Measurements from ENCODE around the gene CAPN9. TPM values are rescaled to one million over a fixed set of nuclear protein-coding genes. Genes with fewer than 3 reads are reported as not detected.
"Not testable (repeated sequence)": the region's sequence is repeated elsewhere in the genome, so short reads cannot be mapped to it uniquely, and the experiment has no call there.

The CAPN9 gene
- total and polyA plus RNA-seq, 5 experiments from 2014 or later, result not detected

GRCh38 chr1:230754796-230755195 is 7.6 kb downstream of the CAPN9 start:
- H3K4me1 Mint-ChIP-seq, result peaks cover 0 to 8% (median 2%) of the 10 kb centered on the region in 4 donors
- no peaks in the 10 kb centered on the region for H3K36me3 Mint-ChIP-seq
- peaks cover 1 to 27% (median 17%) of the 10 kb centered on the region in 5 donors for H3K27me3 Mint-ChIP-seq
- POLR2A ChIA-PET, result no interaction called here
- no peak for ATAC-seq
- peak overlapping the region in 2 of 10 donors; percentile 59 to 77 for H3K27ac Mint-ChIP-seq
- no peaks in the 10 kb centered on the region for H3K9me3 Mint-ChIP-seq
- no peak overlapping the region for H3K4me3 Mint-ChIP-seq
- DNase-seq, result no peak

DNA sequence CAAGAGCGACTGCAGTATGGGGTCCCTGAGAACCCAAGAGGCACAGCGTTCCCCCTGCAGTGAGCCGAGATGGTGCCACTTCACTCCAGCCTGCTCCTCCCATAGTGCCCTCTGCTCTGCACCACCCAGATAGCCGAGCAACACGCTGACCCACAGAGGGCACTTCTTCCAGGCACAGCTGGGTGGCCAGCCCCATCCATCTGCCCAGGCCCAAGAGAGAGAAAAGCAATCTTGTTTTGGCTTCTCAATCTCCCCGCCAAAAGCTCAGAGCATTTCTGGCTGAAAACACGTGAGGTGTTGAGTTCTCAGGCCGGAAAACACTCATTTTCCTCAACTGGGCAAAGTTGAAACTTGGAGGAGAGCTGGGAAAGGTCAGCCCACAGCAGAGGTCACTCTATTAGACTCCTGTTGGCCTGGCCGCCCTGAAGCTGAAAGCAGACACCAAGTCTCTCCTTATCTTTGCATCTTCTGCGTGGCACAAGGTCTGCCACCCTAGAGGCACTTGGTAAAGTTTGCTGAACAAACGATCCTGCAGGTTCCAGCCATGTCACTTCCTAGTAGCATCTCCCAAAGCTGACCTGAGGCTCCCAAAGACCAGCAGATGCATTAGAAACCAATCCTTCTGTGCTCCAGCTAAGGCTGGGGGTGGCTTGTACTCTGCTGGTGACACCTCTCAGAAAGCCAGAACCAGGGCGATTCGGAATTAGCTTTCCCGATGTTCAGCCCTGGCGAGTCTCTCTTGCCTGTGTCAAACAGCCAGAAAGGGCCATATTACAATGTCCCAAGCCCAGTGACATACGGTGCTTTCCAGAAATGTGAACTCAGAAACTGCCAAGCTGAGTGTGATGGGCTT is 10.9 kb downstream of the CAPN9 start:
- H3K9me3 Mint-ChIP-seq, result no peaks in the 10 kb centered on the region
- POLR2A ChIA-PET, result no interaction called here
- DNase-seq, result no peak
- peaks cover 0 to 8% (median under 1%) of the 10 kb centered on the region in 4 donors for H3K4me1 Mint-ChIP-seq
- H3K27ac Mint-ChIP-seq, result no peak overlapping the region
- H3K36me3 Mint-ChIP-seq, result no peaks in the 10 kb centered on the region
- H3K4me3 Mint-ChIP-seq, result no peak overlapping the region
- H3K27me3 Mint-ChIP-seq, result peaks cover 8 to 43% (median 20%) of the 10 kb centered on the region in 5 donors
- no peak for ATAC-seq

DNA sequence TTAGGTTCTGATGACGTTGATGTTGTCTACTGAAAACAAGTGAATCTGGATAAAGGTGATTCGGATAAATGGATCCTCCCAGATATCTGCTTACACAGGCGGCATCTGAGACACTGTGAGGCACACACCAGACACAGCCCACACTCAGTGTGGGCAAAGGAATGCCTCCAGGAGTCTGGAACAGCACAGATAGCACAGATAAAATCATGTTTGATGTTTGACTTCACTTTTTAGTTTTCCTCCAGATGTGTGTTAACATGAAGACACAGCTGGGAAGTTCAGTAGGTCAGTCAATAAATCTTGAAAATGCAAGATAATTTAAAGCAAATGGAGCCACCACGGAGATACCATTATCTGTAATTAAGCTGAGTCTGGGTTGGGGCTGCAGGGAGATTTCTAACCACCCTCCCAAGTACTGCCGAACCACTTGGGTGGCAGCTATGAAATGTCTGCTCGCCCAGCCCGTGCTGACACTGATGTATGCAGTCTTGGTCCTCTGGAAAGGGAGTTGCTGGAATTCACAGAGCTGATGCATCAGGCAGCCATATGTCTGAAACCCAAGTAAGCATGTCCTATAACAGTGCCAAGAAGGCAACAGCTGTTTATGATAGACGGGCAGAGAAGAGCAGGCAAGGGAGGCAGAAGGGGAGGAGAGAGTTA is 11.7 kb downstream of the CAPN9 start:
- H3K27me3 Mint-ChIP-seq, result peaks cover 8 to 43% (median 20%) of the 10 kb centered on the region in 5 donors
- DNase-seq (no peak), ATAC-seq (no peak)
- H3K4me1 Mint-ChIP-seq, result peaks cover 0 to 3% (median under 1%) of the 10 kb centered on the region in 4 donors
- H3K36me3 Mint-ChIP-seq, result no peaks in the 10 kb centered on the region
- no peak overlapping the region for H3K4me3 Mint-ChIP-seq
- H3K9me3 Mint-ChIP-seq, result no peaks in the 10 kb centered on the region
- POLR2A ChIA-PET, result no interaction called here
- no peak overlapping the region for H3K27ac Mint-ChIP-seq

GRCh38 chr1:230759369-230760065 is 12.3 kb downstream of the CAPN9 start:
- POLR2A ChIA-PET, result no interaction called here
- no peaks in the 10 kb centered on the region for H3K9me3 Mint-ChIP-seq
- no peaks in the 10 kb centered on the region for H3K36me3 Mint-ChIP-seq
- H3K27me3 Mint-ChIP-seq, result peaks cover 9 to 43% (median 20%) of the 10 kb centered on the region in 5 donors
- H3K27ac Mint-ChIP-seq, result no peak overlapping the region
- DNase-seq (no peak), ATAC-seq (no peak)
- no peak overlapping the region for H3K4me3 Mint-ChIP-seq
- peaks cover 0 to 1% (median 0%) of the 10 kb centered on the region in 4 donors for H3K4me1 Mint-ChIP-seq

DNA sequence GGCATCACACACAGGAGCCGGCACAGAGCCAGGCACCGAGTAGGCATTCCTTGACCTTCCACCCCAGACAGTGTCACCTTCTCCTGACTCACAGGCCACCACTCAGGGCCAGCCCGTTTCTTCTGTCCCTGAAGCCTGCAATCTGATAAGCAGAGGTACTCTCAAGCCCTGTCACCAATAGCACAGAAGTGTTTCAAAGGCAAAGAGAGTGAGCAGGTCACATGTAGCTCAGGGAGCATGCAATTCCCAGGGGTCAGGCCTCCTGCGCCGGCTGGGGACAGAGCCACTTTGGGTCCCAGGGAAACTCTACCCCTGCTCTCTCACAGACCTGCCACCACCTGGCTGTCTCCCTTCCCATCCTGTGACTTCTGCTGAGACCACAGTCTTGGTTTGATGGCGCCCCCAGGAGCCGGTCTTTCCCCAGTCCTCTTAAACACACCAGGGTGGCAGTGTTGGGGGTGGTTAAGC is 13.2 kb downstream of the CAPN9 start:
- H3K9me3 Mint-ChIP-seq, result no peaks in the 10 kb centered on the region
- POLR2A ChIA-PET, result no interaction called here

GRCh38 chr1:230761443-230762167 is 14.4 kb downstream of the CAPN9 start:
- H3K27ac Mint-ChIP-seq, result peak overlapping the region in 2 of 10 donors; percentile 2 to 33
- no peak overlapping the region for H3K4me3 Mint-ChIP-seq
- ATAC-seq (no peak), DNase-seq (no peak)
- H3K27me3 Mint-ChIP-seq, result peaks cover 9 to 34% (median 14%) of the 10 kb centered on the region in 5 donors
- no peaks in the 10 kb centered on the region for H3K36me3 Mint-ChIP-seq
- no peaks in the 10 kb centered on the region for H3K9me3 Mint-ChIP-seq
- no peaks in the 10 kb centered on the region for H3K4me1 Mint-ChIP-seq
- POLR2A ChIA-PET, result no interaction called here

More for the DNA sequence above, 13.2 kb downstream of the CAPN9 start:
- Mint-ChIP-seq H3K27me3 (peaks cover 9 to 40% (median 20%) of the 10 kb centered on the region in 5 donors), H3K27ac (no peak overlapping the region), H3K36me3 (no peaks in the 10 kb centered on the region), H3K4me1 (peaks cover 0 to 1% (median 0%) of the 10 kb centered on the region in 4 donors), H3K4me3 (no peak overlapping the region)
- DNase-seq (no peak), ATAC-seq (no peak)

- Mint-ChIP-seq H3K27ac (no peak overlapping the region), H3K4me1 (no peaks in the 10 kb centered on the region), H3K36me3 (no peaks in the 10 kb centered on the region), H3K27me3 (peaks cover 8 to 25% (median 14%) of the 10 kb centered on the region in 5 donors), H3K4me3 (no peak overlapping the region), H3K9me3 (no peaks in the 10 kb centered on the region)
- POLR2A ChIA-PET, result no interaction called here
- no peak for ATAC-seq
- DNase-seq, result no peak
Measured at GRCh38 chr1:230763927-230764591, 16.9 kb downstream of the CAPN9 start.

DNA sequence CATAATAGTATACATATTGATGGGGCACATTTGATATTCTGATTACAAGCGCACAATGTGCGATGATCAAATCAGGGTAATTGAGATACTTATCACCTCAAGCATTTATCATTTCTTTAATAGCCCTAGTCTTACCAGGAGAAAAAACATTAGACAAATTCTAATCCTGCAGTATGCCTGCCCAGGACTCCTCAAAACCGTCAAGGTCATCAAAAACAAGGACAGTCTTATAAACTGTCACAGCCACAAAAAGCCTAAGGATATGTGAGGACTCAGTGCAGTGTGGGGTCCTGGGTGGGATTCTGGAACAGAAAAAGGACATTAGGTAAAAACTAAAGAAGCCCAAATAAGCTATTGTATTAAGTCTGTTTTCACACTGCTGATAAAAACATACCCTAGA is 19.1 kb downstream of the CAPN9 start:
- Mint-ChIP-seq H3K4me3 (no peak overlapping the region), H3K27me3 (peaks cover 8 to 16% (median 11%) of the 10 kb centered on the region in 5 donors), H3K9me3 (peaks cover 0 to 1% (median 0%) of the 10 kb centered on the region in 9 donors), H3K36me3 (no peaks in the 10 kb centered on the region), H3K4me1 (no peaks in the 10 kb centered on the region), H3K27ac (no peak overlapping the region)
- DNase-seq, result no peak
- ATAC-seq, result no peak
- POLR2A ChIA-PET, result no interaction called here

DNA sequence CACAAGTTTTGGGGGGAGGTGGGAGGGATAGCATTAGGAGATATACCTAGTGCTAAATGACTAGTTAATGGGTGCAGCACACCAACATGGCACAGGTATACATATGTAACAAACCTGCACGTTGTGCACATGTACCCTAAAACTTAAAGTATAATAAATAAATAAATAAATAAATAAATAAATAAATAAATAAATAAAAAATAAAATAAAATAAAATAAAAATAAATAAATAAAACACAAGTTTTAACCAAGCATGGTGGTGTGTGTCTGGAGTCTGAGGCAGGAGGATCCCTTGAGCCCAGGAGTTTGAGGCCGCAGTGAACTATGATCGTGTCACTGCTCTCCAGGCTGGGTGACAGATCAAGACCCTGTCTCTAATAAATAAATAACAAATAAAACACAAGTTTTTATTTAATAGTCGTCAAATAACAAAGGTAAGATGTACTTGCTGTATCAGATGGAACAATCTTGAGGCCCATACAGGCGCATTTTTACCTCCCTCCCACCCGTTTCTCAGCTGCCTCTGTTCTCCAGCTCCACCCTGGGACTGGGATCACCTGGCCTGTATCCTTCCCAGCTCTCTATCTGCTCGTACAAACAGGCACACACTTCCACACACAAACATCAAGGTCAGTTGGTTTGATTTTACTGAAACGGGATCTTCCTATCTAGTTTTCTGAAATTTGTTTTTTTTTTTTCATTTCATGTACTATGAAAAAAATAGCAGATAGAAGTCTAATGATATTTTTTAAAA is 20.8 kb downstream of the CAPN9 start:
- H3K27me3 Mint-ChIP-seq, result peaks cover 0 to 11% (median 1%) of the 10 kb centered on the region in 5 donors
- DNase-seq, H3K4me3 Mint-ChIP-seq, H3K36me3 Mint-ChIP-seq, H3K9me3 Mint-ChIP-seq, H3K27ac Mint-ChIP-seq, ATAC-seq, POLR2A ChIA-PET, H3K4me1 Mint-ChIP-seq: not testable (repeated sequence)

- Mint-ChIP-seq H3K27ac (peak overlapping the region in 1 of 10 donors; percentile 46), H3K36me3 (no peaks in the 10 kb centered on the region), H3K4me1 (no peaks in the 10 kb centered on the region), H3K9me3 (peaks cover 0 to 2% (median 0%) of the 10 kb centered on the region in 9 donors), H3K27me3 (peaks cover 0 to 12% (median 0%) of the 10 kb centered on the region in 5 donors), H3K4me3 (no peak overlapping the region)
- POLR2A ChIA-PET, result no interaction called here
- DNase-seq, result no peak
- no peak for ATAC-seq
Measured at GRCh38 chr1:230768903-230769570, 21.8 kb downstream of the CAPN9 start.

- H3K9me3 Mint-ChIP-seq, result peaks cover 0 to 2% (median 0%) of the 10 kb centered on the region in 9 donors
- ATAC-seq, result no peak
Measured at GRCh38 chr1:230770317-230770716, 23.1 kb downstream of the CAPN9 start.

More at GRCh38 chr1:230770317-230770716, 23.1 kb downstream of the CAPN9 start:
- POLR2A ChIA-PET, result no interaction called here
- Mint-ChIP-seq H3K27me3 (peaks cover 0 to 12% (median 0%) of the 10 kb centered on the region in 5 donors), H3K27ac (no peak overlapping the region), H3K4me3 (no peak overlapping the region), H3K36me3 (no peaks in the 10 kb centered on the region), H3K4me1 (no peaks in the 10 kb centered on the region)
- no peak for DNase-seq
